Caki2 (cell line): ENCODE results near the gene WWOX. TPM values are rescaled to one million over a fixed set of nuclear protein-coding genes. Genes with fewer than 3 reads are reported as not detected.
"Not testable (repeated sequence)": the region's sequence is repeated elsewhere in the genome, so short reads cannot be mapped to it uniquely, and the experiment has no call there.

ENCODE experiments used
- DNase-seq: peaks from one replicate; pipeline ENCODE4 v3.0.0-alpha.2; 2015; ENCODE audit warnings: low read depth
- in situ Hi-C: cut with HindIII; loops from 2 replicates; pipeline ENCODE4 v1.10.0; 2016; ENCODE audit warnings: low sequenced_read_pairs, low pct_unique_long_range_greater_than_20kb, mixed read lengths
- total RNA-seq: library from RNA; depleted of rRNA; stranded (reverse); fragments of >200 nt; shearing (Covaris generic); gene quantifications from 2 replicates; pipeline ENCODE4 v1.2.3, GENCODE V29; 2014; ENCODE audit warnings: low replicate concordance

WWOX gene
- total RNA-seq, 1 experiment from 2014 or later = 15.1 TPM

DNA sequence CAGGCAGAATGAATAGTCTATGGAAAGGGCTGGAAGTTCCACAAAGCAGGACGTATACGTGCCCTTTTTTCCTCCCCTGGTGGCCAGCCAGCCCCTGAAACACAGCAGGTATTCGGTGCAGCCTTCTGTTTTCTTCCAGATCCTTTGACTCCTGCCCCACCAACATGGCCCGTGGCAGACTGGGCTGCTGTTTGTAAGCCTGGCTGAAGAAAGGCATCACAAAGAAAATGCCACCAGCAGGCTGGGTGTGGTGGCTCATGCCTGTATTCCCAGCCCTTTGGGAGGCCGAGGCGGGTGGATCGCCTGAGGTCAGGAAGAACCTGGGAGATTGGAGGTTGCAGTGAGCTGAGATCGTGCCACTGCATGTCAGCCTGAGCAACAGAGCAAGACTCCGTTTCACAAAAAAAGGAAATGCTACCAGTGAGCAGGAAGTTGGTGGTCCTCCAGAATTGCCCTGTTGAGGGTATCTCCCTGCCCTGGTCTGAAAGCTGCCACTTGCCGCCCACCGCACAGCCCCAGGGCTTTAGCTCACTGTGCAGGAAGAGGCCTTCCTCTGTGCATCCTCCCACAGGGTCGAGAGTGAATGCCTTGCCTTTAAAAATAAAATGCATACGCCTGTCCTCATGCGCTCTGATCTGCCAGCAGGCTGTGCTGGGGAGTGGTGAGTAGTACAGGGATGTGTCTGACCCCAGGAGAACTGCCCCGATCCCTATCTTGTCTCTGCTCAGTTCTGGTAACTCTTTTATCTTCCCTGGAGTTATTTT lies 913.4 kb downstream of the WWOX start:
- DNase-seq = no peak
- in situ Hi-C loops = no loop called here

DNA sequence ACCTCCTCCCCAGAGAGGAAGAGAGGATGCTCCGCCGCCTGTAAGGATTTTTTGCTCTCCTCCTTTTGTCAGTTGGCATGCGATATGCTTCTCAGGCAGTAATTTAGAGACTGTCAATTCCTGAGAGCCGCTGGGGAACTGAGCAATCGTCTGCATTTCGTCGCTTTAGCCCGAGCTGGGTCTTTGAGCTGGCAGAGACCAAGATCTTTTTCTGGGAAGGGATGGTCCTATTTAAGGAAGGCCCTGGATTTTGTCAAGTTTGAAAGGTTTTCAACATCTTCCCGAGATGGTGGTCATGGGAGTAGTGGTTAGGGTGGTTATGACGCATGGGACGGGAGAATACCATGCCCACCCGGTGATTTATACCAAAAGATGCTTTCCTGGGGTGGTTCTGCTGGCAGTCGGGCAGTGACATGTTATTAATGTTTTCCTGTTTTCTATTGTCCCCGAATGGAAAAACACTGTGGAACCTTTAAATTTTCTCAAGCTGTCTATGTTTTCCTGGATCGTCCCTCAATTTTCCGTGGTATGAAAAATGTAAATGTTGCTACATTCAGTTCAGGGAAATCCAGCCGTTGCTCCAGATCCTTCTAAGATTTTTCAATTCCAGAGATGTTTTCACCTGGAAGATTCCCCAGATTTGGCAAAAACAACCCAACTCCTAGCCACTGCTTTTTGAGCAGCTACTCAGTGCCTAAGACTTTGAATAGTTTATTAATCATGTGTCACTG lies 914.6 kb downstream of the WWOX start:
- DNase-seq = no peak
- in situ Hi-C loops = no loop called here

DNA sequence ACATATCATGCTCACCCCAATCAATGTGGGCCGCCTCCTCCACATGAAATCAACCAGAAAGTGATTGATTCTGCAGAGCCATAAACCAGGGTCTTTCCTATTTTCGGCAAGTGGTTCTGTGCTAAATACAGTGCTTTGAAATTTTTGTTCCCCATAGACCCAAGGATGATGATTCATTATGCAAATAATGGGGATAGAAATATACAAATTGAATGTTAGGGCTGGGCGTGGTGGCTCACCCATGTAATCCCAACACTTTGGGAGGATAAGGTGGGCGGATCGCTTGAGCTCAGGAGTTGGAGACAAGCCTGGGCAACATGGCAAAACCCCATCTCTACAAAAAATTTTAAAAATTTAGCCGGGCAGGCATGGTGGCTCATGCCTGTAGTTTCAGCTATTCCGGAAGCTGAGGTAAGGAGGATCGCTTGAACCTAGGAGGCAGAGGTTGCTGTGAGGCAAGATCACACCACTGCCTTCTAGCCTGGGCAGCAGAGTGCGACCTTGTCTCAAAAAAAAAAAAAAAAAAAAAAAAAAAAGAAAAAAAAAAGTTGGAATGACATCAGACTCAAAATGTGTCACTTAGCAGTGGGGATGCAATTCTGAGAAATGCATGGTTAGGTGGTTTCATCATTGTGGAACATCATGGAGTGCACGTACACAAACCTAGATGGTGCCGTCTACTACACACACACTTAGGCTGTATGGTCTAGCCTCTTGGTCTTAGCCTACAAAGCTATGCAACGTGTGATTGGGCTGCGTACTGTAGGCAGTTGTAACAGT lies 919.4 kb downstream of the WWOX start:
- in situ Hi-C loops = no loop called here
- no peak for DNase-seq

DNA sequence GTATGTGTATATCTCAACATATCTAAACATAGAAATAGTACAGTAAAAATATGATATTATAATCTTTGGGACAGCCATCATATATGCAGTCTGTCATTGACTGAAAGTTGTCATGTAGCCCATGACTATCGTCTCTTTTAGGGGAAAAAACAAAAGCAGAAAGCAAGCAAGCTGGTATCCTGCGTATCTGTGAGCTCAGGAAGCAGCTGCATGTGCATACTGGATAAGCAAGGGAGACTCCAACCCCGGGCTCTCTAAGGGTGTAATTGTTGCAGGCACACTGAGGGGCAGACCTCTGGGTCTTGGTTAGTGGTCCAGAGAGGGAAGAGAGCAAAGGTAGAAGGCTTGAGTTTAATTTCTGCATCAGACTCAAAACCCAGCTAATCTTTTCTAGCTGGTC lies 920.0 kb downstream of the WWOX start:
- no peak for DNase-seq
- in situ Hi-C loops = no loop called here

DNA sequence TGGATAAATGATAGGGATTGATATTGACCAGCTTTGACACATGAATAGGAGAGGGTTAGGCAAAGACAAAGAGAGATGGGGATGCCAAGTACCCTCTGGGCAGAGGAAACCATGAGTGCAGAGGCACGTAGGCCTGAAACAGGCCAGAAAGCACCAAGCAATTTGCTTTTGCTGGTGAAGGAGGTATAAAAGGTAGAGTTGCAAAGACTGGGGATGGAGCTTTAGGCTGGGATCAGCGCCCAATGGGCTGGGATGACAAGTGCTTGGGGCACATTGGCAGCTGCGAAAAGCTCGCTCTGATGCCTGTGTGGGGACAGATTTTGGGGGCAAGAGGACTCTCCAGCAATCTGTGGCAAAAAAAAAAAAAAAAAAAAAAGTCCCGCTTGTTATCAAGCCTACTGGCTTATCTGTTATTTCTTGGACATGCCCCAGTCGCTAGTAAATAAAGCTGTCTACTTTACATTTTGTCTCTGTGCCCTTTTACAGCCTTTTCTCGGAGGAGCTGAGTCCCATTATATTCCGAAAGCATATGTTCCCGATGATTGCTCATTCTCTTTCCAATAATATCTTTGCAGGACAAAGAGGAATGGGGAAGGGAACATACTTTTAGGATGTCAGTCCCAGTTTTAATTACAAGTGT lies 922.7 kb downstream of the WWOX start:
- DNase-seq = no peak
- in situ Hi-C loops = no loop called here

DNA sequence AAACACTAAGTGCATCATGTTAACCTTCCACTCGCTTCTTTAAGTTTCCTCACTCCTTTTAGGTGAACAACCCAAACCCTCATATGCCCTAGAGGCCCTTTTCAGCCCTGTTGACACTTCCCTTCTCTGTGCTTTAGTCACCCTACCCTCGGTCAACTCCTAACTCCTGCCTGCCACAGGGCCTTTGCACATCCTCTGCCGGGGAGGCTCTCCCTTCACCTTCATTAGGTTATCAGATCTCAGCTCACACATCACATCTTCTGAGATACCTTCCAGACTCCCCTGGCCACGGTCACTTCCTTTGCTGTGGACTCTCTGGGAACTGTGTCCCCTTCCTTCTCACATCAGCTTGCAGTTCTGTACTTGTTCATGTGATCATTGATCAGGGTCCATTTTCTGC lies 926.7 kb downstream of the WWOX start:
- no peak for DNase-seq
- in situ Hi-C loops = no loop called here

DNA sequence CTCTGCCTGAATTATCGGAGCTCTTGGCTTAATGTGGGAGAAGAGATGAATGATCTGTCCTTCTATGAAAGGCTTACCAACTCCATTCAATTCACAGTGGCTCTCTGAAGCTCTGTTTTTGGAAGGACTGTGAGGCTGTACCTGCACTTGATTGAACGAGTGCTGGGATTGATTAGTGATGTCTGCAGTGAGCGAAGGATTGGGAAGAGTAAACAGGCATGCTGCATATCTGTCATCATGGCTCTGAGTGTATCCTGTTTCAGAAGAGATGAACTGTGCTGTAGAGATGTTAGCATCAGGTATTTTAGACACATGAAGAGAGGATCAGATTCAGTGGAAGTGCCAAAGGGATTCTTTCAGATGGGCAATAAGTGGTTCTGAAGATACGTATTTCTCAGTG lies 937.1 kb downstream of the WWOX start:
- in situ Hi-C loops = no loop called here
- DNase-seq = no peak

DNA sequence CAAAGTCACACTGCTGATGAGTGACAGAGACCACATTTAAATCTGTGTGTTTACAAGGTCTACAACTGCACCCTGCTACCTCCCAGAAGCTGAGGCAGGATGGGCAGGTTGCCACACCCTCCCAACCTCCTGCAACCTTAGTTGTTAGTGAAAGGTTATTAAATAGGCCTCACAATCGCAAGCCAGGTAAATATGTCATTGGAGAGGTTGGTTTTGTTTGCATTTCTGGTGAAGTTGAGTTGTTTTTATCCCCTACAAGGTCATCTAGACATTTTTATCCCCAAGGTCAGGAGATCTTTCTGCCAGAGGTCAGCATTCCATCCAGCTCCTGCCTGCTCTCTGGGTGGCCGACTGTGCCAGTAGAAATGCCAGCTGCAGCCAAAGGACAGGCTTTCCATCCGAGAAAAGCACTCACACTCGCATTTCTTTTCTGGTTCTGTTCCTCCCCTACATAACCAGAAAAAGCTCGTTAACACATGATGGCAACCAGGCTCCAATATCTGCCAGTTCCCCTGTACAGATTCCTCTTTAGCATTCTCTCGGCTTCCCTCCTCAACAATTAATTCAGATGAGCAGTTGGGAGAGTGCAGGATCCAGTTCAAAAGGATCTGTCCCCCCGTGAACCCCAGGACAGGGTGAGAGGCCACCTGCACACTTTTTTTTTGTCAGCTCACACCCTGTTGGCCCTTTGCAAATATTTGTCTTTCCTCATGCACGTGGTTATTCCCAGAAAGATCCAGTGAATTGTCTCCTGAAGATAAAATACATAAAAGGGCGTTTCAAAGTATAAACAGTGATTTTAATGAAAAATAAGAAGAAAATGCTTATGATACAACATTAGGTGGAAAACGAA lies 938.3 kb downstream of the WWOX start:
- no peak for DNase-seq
- in situ Hi-C loops = no loop called here

DNA sequence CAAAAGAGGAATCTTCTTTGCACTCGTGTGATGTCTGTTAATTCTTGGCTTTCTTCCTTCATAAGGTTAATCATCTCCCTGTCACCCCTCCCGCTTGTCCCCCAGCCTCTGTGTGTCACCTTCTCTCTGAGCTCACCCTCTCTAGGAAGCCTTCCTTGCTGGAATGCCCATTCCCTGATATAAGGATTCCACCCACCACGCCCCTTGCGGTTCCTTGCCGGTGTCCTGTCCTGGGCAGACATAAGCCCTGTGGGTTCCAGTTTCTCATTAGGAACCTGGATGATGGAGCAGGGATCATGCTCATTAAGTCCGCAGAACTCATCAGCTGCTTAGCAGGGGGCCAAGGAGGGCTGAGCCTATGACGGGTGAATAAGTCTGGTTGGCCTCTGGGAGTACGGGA lies 941.8 kb downstream of the WWOX start:
- in situ Hi-C loops = no loop called here
- DNase-seq = no peak

DNA sequence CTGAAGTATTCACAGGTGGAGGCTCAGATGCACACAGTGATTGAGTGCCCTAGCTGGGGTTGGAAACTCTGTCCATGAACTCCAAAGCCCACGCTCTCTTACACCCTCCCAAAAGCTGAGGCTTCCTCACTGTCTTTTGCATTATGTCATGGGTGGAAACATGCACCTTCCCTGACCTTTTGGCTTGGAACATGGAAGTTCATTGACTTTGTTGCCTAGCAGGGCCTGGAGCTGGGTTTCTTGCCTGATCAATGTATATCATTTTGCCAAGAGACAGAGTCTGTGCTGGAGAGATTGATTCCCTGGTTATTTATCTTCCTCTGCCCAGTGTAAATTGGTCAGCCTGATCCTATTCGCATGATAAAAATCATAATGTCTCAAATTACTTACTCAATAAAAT lies 942.7 kb downstream of the WWOX start:
- no peak for DNase-seq
- in situ Hi-C loops = no loop called here

DNA sequence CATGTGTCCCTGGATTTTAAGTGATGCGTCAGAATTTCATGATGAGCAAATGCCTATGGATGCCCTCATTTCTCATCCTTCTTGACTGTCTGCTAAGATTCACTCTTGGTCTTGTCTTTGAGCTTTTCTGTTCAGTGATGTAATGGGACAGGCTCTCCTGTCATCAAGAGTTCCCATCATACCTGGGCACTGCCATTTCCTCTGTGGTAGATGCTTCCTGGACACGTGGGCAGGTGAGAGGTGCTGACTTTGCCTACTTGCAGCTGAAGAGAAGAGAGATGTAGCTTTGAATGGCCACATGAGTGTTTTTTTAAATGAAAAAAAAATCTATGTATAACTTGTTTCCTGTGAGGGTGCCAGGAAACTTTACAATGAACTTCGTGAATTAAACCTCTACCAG lies 943.4 kb downstream of the WWOX start:
- in situ Hi-C loops = no loop called here
- no peak for DNase-seq

DNA sequence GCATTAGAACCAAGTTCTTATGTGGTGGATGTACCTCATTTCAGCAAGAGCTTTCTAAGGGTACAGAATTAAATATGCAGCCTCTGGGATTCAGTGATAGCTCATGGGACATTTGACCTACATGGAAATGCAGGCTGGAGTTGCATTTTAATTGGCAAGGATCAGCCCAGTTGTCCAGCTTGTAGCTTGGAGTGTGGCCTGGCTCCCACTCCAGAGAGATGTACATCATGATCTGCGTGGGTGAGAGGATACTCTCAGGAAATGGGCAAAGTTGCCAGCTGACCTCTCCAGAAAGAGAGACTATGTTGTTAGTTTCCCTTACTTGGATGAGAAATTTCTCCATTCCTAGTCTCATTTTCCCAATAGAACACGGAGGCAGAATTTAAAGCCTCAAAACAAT lies 945.7 kb downstream of the WWOX start:
- in situ Hi-C loops = no loop called here
- no peak for DNase-seq

DNA sequence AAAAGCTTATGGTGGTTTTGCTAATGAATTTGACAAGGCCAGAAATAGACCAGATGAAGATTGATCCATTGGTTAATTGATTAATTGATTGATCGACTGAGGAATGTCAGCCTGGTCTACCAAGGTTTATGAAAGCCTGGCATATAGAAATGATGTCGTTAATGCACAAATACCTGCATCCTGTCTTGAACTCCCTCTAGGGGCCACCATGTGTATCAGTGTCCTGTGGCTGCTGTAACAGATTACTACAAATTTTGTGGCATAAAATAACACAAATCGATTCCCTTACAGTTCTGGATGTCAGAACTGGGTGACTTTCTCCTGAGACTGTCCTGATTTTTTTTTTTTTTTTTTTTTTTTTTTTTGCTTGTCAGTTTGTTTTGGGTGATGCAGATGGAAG lies 947.9 kb downstream of the WWOX start:
- in situ Hi-C loops = no loop called here
- DNase-seq = no peak

DNA sequence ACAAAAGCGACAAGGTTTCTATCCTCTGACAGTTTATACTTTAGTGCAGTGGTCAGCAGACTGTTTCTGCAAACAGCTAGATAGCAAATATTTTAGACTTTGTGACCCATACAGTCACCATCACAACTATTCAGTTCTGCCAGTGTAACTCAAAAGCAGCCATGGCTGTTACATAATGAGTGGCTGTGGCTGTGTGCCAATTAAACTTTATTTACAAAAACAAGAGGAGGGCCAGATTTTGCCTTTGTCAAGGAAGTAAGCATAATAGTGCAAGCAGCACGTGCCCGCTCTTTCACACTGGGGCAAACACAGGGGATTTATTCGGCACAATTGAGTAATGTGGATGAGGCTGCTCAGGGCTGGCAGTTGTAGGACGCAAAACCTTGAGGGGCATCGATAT lies 949.6 kb downstream of the WWOX start:
- in situ Hi-C loops = no loop called here

DNA sequence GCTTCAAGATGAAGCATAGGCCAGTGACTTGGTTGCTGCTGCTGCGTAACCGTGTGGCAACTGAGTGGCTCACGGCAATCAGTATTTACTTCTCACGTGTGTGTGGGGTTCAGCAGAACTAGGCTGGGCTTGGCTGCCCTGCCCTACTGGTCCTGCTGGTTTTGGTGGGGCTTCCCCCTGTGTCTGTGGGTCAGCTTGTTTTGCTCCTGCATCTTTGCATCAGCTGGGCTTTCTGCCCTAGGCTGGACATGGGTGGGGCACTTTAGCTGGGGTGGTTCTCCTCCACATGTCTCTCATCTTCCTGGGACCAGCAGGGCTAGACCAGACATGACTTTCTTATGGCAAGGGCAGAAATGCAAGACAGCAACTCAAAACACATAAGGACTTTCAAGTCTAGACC lies 950.6 kb downstream of the WWOX start:
- in situ Hi-C loops = no loop called here
- no peak for DNase-seq

More for the DNA sequence above, 949.6 kb downstream of the WWOX start:
- no peak for DNase-seq

DNA sequence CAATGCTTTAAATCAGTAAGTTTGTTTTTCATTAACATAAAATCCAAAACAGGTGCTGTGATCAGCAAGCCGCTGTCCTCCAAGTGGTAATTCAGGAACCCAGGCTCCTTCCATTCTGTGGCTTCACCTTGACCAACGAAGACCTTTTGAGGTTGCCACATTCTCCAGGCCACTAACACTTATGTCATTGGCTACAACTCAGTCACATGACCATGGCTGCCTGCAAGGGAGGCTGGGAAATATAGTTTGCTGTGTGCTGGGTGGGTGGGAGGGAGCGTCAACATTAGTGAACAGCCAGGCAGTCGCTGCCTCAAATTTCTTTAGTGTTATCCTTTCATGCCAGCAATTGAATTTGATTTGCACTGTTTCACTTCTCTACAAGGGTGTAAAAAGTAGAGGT lies 951.9 kb downstream of the WWOX start:
- DNase-seq = no peak
- in situ Hi-C loops = no loop called here

DNA sequence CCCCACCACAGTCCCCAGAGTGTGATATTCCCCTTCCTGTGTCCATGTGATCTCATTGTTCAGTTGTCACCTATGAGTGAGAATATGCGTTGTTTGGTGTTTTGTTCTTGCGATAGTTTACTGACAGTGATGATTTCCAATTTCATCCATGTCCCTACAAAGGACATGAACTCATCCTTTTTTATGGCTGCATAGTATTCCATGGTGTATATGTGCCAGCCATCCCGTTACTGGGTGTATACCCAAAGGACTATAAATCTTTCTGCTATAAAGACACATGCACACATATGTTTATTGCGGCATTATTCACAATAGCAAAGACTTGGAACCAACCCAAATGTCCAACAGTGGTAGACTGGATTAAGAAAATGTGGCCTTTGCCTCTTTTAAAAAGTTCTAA lies 952.7 kb downstream of the WWOX start:
- in situ Hi-C loops, DNase-seq: not testable (repeated sequence)

DNA sequence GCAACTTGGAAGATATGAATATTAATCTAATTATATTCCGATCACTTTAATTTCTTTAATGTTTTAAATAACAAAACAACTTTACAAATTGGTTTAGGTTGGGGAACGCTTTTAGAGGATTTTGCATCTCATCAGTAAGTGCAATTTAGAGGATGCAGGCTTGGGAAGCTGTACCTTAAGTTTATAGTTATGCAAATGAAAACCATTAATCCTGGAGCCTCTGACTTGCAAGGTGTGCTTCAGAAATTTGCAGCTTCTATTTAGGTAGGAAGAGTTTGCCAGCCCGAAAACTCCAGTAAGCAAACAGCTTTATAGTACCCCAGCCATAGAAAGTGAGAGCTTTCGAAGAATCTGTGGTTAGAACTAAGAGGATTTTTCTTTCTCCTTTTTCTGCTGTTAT lies 954.1 kb downstream of the WWOX start:
- no peak for DNase-seq
- in situ Hi-C loops = no loop called here
